Naive thymus-derived CD4-positive, alpha-beta T cell (primary cell): ENCODE data around the gene BDNF. TPM values are rescaled to one million over a fixed set of nuclear protein-coding genes. Genes with fewer than 3 reads are reported as not detected.
A peak's percentile ranks its signal among the peaks of the same experiment; 100 is the strongest.

Experiments used
- ATAC-seq: fragments of 150-1000 bp; cut with Tn5 transposase; 2 replicates; pipeline ENCODE4 v1.10.0; 2021; ENCODE audit warnings: mild to moderate bottlenecking, moderate library complexity
- CTCF ChIA-PET: fragments of 350-600 bp; sonication (Branson Sonifier 250); formaldehyde crosslinking; loops from one replicate; lab custom pipeline; 2021; ENCODE audit warnings: antibody characterized with exemption; lab: Charles Lee
- POLR2A ChIA-PET: fragments of 350-600 bp; sonication (Branson Sonifier 250); formaldehyde crosslinking; loops from one replicate; lab custom pipeline; 2021; ENCODE audit warnings: antibody characterized with exemption, inconsistent platforms; lab: Charles Lee
- DNase-seq, 9 donors: peaks; one replicate each; pipeline versions ENCODE4 v3.0.0 to v3.0.0-alpha.2; 2020 to 2022; ENCODE audit warnings: mixed read lengths in 1 of 9
- H3K27ac ChIP-seq: one replicate; pipeline ENCODE4 v1.7.0; 2013; ENCODE audit warnings: mild to moderate bottlenecking, low read depth, low read length, moderate library complexity
- H3K27me3 ChIP-seq, 2 donors: one replicate each; pipeline ENCODE4 v1.7.0; 2013; ENCODE audit warnings: low read length in 2 of 2, mild to moderate bottlenecking in 2 of 2, moderate library complexity in 2 of 2; ENCODE audit not compliant: control insufficient read depth in 2 of 2, insufficient read depth in 2 of 2
- H3K36me3 ChIP-seq, 3 experiments: 1 replicate in 2 of 3; 2 replicates in 1 of 3; pipeline ENCODE4 v1.7.0; 2013; ENCODE audit warnings: low read length in 3 of 3, mild to moderate bottlenecking in 3 of 3, moderate library complexity in 1 of 3; ENCODE audit not compliant: insufficient read depth in 3 of 3, control insufficient read depth in 2 of 3
- H3K4me1 ChIP-seq, 2 donors: one replicate each; pipeline ENCODE4 v1.7.0; 2013; ENCODE audit warnings: low read length in 2 of 2, mild to moderate bottlenecking in 2 of 2, moderate library complexity in 1 of 2; ENCODE audit not compliant: control insufficient read depth in 2 of 2, insufficient read depth in 2 of 2
- H3K4me3 ChIP-seq: 2 replicates; pipeline ENCODE4 v1.7.0; 2013; ENCODE audit warnings: mild to moderate bottlenecking, low read length
- H3K9me3 ChIP-seq, 3 experiments: 1 replicate in 2 of 3; 2 replicates in 1 of 3; pipeline ENCODE4 v1.7.0; 2013; ENCODE audit warnings: low read length in 3 of 3; ENCODE audit not compliant: control insufficient read depth in 2 of 3
- H3K27ac Mint-ChIP-seq, 9 donors: one replicate each; pipeline ENCODE4 v1.8.0; 2020 to 2022; ENCODE audit warnings: mixed read lengths in 9 of 9, mild to moderate bottlenecking in 8 of 9, moderate library complexity in 5 of 9, inconsistent platforms in 2 of 9
- H3K27me3 Mint-ChIP-seq, 5 donors: one replicate each; pipeline ENCODE4 v1.8.0; 2021 to 2022; ENCODE audit warnings: mixed read lengths in 5 of 5, mild to moderate bottlenecking in 1 of 5
- H3K36me3 Mint-ChIP-seq, 5 donors: one replicate each; pipeline ENCODE4 v1.8.0; 2020 to 2022; ENCODE audit warnings: mixed read lengths in 5 of 5, mild to moderate bottlenecking in 3 of 5, inconsistent platforms in 1 of 5
- H3K4me1 Mint-ChIP-seq, 7 donors: one replicate each; pipeline ENCODE4 v1.8.0; 2020 to 2022; ENCODE audit warnings: mixed read lengths in 7 of 7, mild to moderate bottlenecking in 3 of 7, inconsistent platforms in 1 of 7
- H3K4me3 Mint-ChIP-seq, 10 donors: one replicate each; pipeline ENCODE4 v1.8.0; 2020 to 2022; ENCODE audit warnings: mild to moderate bottlenecking in 10 of 10, mixed read lengths in 10 of 10, moderate library complexity in 6 of 10, inconsistent platforms in 2 of 10
- H3K9me3 Mint-ChIP-seq, 11 donors: one replicate each; pipeline ENCODE4 v1.8.0; 2020 to 2022; ENCODE audit warnings: mixed read lengths in 11 of 11, mild to moderate bottlenecking in 4 of 11, inconsistent platforms in 1 of 11, moderate library complexity in 1 of 11
- intact Hi-C, 2 donors: fragments of 100-400 bp; cut with micrococcal nuclease; formaldehyde crosslinking; loops; one replicate each; pipeline ENCODE4 v1.15.1; 2023
- polyA plus RNA-seq, 2 donors: library from polyadenylated mRNA; unstranded; fragments of 300-500 nt; fragmentation: Illumina TruSeq; gene quantifications; one replicate each; pipeline ENCODE4 v1.2.3, GENCODE V29; 2021
- total RNA-seq, 6 experiments: library from RNA in 5 of 6; stranded (reverse) in 5 of 6; gene quantifications; 1 replicate in 5 of 6; 2 replicates in 1 of 6; pipeline ENCODE4 v1.2.3 and lab custom pipeline; 2021 to 2026

The BDNF gene
- total and polyA plus RNA-seq, 7 experiments from 2014 or later = not detected

- Histone ChIP-seq H3K4me3 (peak overlapping the region; percentile 31), H3K4me1 (peaks cover 0 to 13% of the 10 kb centered on the region in 2 donors), H3K36me3 (no peaks in the 10 kb centered on the region), H3K27ac (no peak overlapping the region), H3K27me3 (peaks cover 5 to 15% of the 10 kb centered on the region in 2 donors), H3K9me3 (no peaks in the 10 kb centered on the region)
- intact Hi-C loops = loop anchor here in 1 of 2 donors (1.0 kb wide), 1 partner anchor 21 kb away; no protein-coding TSS in a partner anchor
- CTCF ChIA-PET = no interaction called here
- POLR2A ChIA-PET = no interaction called here
- Mint-ChIP-seq H3K27me3 (peaks cover 57 to 81% (median 75%) of the 10 kb centered on the region in 5 donors), H3K9me3 (peaks cover 0 to 5% (median 0%) of the 10 kb centered on the region in 11 donors), H3K36me3 (no peaks in the 10 kb centered on the region), H3K4me3 (peak overlapping the region; percentile 75 to 91 (median 83)), H3K4me1 (peaks cover 12 to 32% (median 25%) of the 10 kb centered on the region in 7 donors), H3K27ac (no peak overlapping the region)
- DNase-seq (no peak), ATAC-seq (no peak)
Measured at GRCh38 chr11:27701355-27702105, 1.3 kb upstream of the BDNF start.

- Mint-ChIP-seq H3K4me3 (peak overlapping the region in 8 of 10 donors; percentile 35 to 89 (median 58)), H3K4me1 (peaks cover 12 to 32% (median 25%) of the 10 kb centered on the region in 7 donors), H3K27me3 (peaks cover 67 to 82% (median 73%) of the 10 kb centered on the region in 5 donors), H3K9me3 (peaks cover 0 to 5% (median 0%) of the 10 kb centered on the region in 11 donors), H3K36me3 (no peaks in the 10 kb centered on the region), H3K27ac (no peak overlapping the region)
- Histone ChIP-seq H3K27ac (no peak overlapping the region), H3K36me3 (no peaks in the 10 kb centered on the region), H3K27me3 (peaks cover 5 to 15% of the 10 kb centered on the region in 2 donors), H3K4me1 (peaks cover 0 to 13% of the 10 kb centered on the region in 2 donors), H3K4me3 (no peak overlapping the region), H3K9me3 (no peaks in the 10 kb centered on the region)
- DNase-seq (no peak), ATAC-seq (no peak)
- ChIA-PET CTCF (no interaction called here), POLR2A (no interaction called here)
- intact Hi-C loops = loop anchor here (1.0 to 10.0 kb wide), 3 partner anchors 829 to 1635 kb away; no protein-coding TSS in a partner anchor
Measured at GRCh38 chr11:27699926-27700350, 317 bp downstream of the BDNF start.

GRCh38 chr11:27699242-27699925 lies 871 bp downstream of the BDNF start:
- Histone ChIP-seq H3K27me3 (peaks cover 5 to 15% of the 10 kb centered on the region in 2 donors), H3K4me3 (no peak overlapping the region), H3K27ac (no peak overlapping the region), H3K9me3 (no peaks in the 10 kb centered on the region), H3K4me1 (peaks cover 0 to 13% of the 10 kb centered on the region in 2 donors), H3K36me3 (no peaks in the 10 kb centered on the region)
- Mint-ChIP-seq H3K4me1 (peaks cover 12 to 32% (median 25%) of the 10 kb centered on the region in 7 donors), H3K4me3 (peak overlapping the region; percentile 35 to 89 (median 62)), H3K27me3 (peaks cover 67 to 82% (median 73%) of the 10 kb centered on the region in 5 donors), H3K9me3 (peaks cover 0 to 5% (median 0%) of the 10 kb centered on the region in 11 donors), H3K27ac (no peak overlapping the region), H3K36me3 (no peaks in the 10 kb centered on the region)
- intact Hi-C loops = loop anchor here (1.0 to 10.0 kb wide), 3 partner anchors 829 to 1635 kb away; no protein-coding TSS in a partner anchor
- ATAC-seq = no peak
- POLR2A ChIA-PET = no interaction called here
- DNase-seq = no peak
- CTCF ChIA-PET = interaction anchor here (0.6 kb wide), 1 partner anchor 961 kb away, joined by 4 read pairs; no protein-coding TSS in a partner anchor

- Histone ChIP-seq H3K27ac (no peak overlapping the region), H3K36me3 (no peaks in the 10 kb centered on the region), H3K4me1 (peaks cover 0 to 13% of the 10 kb centered on the region in 2 donors), H3K4me3 (no peak overlapping the region), H3K9me3 (no peaks in the 10 kb centered on the region), H3K27me3 (peaks cover 5 to 15% of the 10 kb centered on the region in 2 donors)
- Mint-ChIP-seq H3K36me3 (no peaks in the 10 kb centered on the region), H3K27ac (no peak overlapping the region), H3K4me1 (peaks cover 12 to 32% (median 25%) of the 10 kb centered on the region in 7 donors), H3K9me3 (peaks cover 0 to 5% (median 0%) of the 10 kb centered on the region in 11 donors), H3K27me3 (peaks cover 65 to 81% (median 75%) of the 10 kb centered on the region in 5 donors), H3K4me3 (peak overlapping the region; percentile 35 to 89 (median 62))
- DNase-seq = peak in 6 of 9 donors; percentile 5 to 64 (median 24)
- ATAC-seq = peak; percentile 69
- ChIA-PET POLR2A (no interaction called here), CTCF (no interaction called here)
- intact Hi-C loops = loop anchor here (1.0 to 10.0 kb wide), 3 partner anchors 830 to 1636 kb away; no protein-coding TSS in a partner anchor
Measured at GRCh38 chr11:27698872-27699241, 1.4 kb downstream of the BDNF start.

GRCh38 chr11:27697679-27698275 lies 2.5 kb downstream of the BDNF start:
- no peak overlapping the region for H3K27ac Mint-ChIP-seq
- peaks cover 5 to 15% of the 10 kb centered on the region in 2 donors for H3K27me3 ChIP-seq

GRCh38 chr11:27696961-27697360 lies 3.3 kb downstream of the BDNF start:
- H3K36me3 Mint-ChIP-seq = no peaks in the 10 kb centered on the region
- no peak overlapping the region for H3K4me3 Mint-ChIP-seq
- H3K27me3 Mint-ChIP-seq = peaks cover 50 to 67% (median 63%) of the 10 kb centered on the region in 5 donors
- CTCF ChIA-PET = no interaction called here
- peaks cover 0 to 5% (median 0%) of the 10 kb centered on the region in 11 donors for H3K9me3 Mint-ChIP-seq
- peaks cover 5 to 15% of the 10 kb centered on the region in 2 donors for H3K27me3 ChIP-seq
- H3K36me3 ChIP-seq = no peaks in the 10 kb centered on the region
- peaks cover 0 to 13% of the 10 kb centered on the region in 2 donors for H3K4me1 ChIP-seq
- no peak for ATAC-seq
- no peak overlapping the region for H3K27ac ChIP-seq
- POLR2A ChIA-PET = no interaction called here
- H3K4me3 ChIP-seq = no peak overlapping the region
- H3K4me1 Mint-ChIP-seq = peaks cover 12 to 30% (median 25%) of the 10 kb centered on the region in 7 donors
- no peak for DNase-seq
- no peak overlapping the region for H3K27ac Mint-ChIP-seq
- H3K9me3 ChIP-seq = no peaks in the 10 kb centered on the region
- intact Hi-C loops = loop anchor here in 1 of 2 donors (10.0 kb wide), 1 partner anchor 1638 kb away; no protein-coding TSS in a partner anchor

More at GRCh38 chr11:27697679-27698275, 2.5 kb downstream of the BDNF start:
- H3K4me3 ChIP-seq = no peak overlapping the region
- no peaks in the 10 kb centered on the region for H3K9me3 ChIP-seq
- no peak overlapping the region for H3K27ac ChIP-seq
- no peak for DNase-seq
- ChIA-PET POLR2A (no interaction called here), CTCF (no interaction called here)
- Mint-ChIP-seq H3K9me3 (peaks cover 0 to 5% (median 0%) of the 10 kb centered on the region in 11 donors), H3K27me3 (peaks cover 57 to 73% (median 69%) of the 10 kb centered on the region in 5 donors), H3K4me1 (peaks cover 12 to 32% (median 25%) of the 10 kb centered on the region in 7 donors), H3K36me3 (no peaks in the 10 kb centered on the region), H3K4me3 (no peak overlapping the region)
- intact Hi-C loops = loop anchor here (2.0 to 10.0 kb wide), 2 partner anchors 831 to 1637 kb away; no protein-coding TSS in a partner anchor
- H3K4me1 ChIP-seq = peaks cover 0 to 13% of the 10 kb centered on the region in 2 donors
- ATAC-seq = no peak
- no peaks in the 10 kb centered on the region for H3K36me3 ChIP-seq
